RWPE2 (cell line): Measurements from ENCODE around the gene NR6A1.

Experiments used
- ATAC-seq: fragments of 200-7000 bp; cut with Tn5 transposase; 3 replicates; pipeline ENCODE4 v1.9.1; 2021; ENCODE audit warnings: low read depth
- DNase-seq: peaks from one replicate; pipeline ENCODE4 v3.0.0-alpha.2; 2020; ENCODE audit warnings: low spot score
- H3K27ac ChIP-seq: fragments of 450-650 bp; 2 replicates; pipeline ENCODE4 v1.5.1; 2017; ENCODE audit warnings: mild to moderate bottlenecking; ENCODE audit not compliant: poor library complexity, severe bottlenecking
- H3K27me3 ChIP-seq: fragments of 250-450 bp; sonication (Bioruptor Pico); 2 replicates; pipeline ENCODE4 v1.5.1; 2021; ENCODE audit warnings: mild to moderate bottlenecking, moderate library complexity; ENCODE audit not compliant: insufficient read depth, poor library complexity, severe bottlenecking
- H3K36me3 ChIP-seq: fragments of 250-450 bp; sonication (Bioruptor Pico); 2 replicates; pipeline ENCODE4 v1.5.1; 2020; ENCODE audit warnings: low read depth, mild to moderate bottlenecking, moderate library complexity
- H3K4me1 ChIP-seq: fragments of 250-450 bp; sonication (Bioruptor Pico); 2 replicates; pipeline ENCODE4 v1.5.1; 2021; ENCODE audit warnings: mild to moderate bottlenecking, moderate library complexity; ENCODE audit not compliant: insufficient read depth, poor library complexity, severe bottlenecking
- H3K4me3 ChIP-seq: fragments of 250-450 bp; sonication (Bioruptor Pico); 2 replicates; pipeline ENCODE4 v1.5.1; 2021; ENCODE audit warnings: mild to moderate bottlenecking, moderate library complexity; ENCODE audit not compliant: severe bottlenecking
- H3K9me3 ChIP-seq: fragments of 250-450 bp; sonication (Bioruptor Pico); 2 replicates; pipeline ENCODE4 v1.5.1; 2021; ENCODE audit warnings: mild to moderate bottlenecking, moderate library complexity; ENCODE audit not compliant: severe bottlenecking
- TF ChIP-seq, protein P1 (sequence below): fragments of 450-650 bp; IDR thresholded peaks from one replicate; pipeline ENCODE4 v1.5.1; 2017; ENCODE audit warnings: mild to moderate bottlenecking, moderate library complexity; ENCODE audit not compliant: poor library complexity, severe bottlenecking

The NR6A1 gene

GRCh38 chr9:124602632-124603031 is 168.5 kb downstream of the NR6A1 start:
- no peaks in the 10 kb centered on the region for H3K9me3 ChIP-seq
- H3K4me3 ChIP-seq, result no peak overlapping the region
- H3K27ac ChIP-seq, result no peak overlapping the region
- DNase-seq (no peak), ATAC-seq (no peak)
- H3K27me3 ChIP-seq, result no peaks in the 10 kb centered on the region
- TF ChIP-seq, protein P1, sequence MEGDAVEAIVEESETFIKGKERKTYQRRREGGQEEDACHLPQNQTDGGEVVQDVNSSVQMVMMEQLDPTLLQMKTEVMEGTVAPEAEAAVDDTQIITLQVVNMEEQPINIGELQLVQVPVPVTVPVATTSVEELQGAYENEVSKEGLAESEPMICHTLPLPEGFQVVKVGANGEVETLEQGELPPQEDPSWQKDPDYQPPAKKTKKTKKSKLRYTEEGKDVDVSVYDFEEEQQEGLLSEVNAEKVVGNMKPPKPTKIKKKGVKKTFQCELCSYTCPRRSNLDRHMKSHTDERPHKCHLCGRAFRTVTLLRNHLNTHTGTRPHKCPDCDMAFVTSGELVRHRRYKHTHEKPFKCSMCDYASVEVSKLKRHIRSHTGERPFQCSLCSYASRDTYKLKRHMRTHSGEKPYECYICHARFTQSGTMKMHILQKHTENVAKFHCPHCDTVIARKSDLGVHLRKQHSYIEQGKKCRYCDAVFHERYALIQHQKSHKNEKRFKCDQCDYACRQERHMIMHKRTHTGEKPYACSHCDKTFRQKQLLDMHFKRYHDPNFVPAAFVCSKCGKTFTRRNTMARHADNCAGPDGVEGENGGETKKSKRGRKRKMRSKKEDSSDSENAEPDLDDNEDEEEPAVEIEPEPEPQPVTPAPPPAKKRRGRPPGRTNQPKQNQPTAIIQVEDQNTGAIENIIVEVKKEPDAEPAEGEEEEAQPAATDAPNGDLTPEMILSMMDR, result no peak
- H3K4me1 ChIP-seq, result peaks cover 9% of the 10 kb centered on the region
- H3K36me3 ChIP-seq, result no peaks in the 10 kb centered on the region

DNA sequence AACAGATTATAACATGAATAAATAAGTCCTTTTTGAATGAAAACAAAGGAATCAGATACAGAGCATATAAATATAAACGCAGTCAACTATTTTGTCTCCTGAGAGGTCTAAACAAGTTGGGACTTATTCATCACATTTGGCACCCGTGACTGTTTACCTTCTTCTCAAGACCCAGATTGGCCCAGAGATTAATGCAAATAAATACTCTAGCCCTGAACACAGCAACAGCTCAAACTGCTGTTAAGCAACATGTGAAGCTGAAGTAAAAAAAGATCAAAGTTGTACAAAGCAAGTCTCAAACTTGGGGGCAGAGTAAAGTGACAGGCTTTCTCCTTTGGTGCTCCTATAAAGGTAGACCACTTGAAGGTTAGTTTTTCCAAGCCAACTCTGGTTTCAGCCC is 168.9 kb downstream of the NR6A1 start:
- no peaks in the 10 kb centered on the region for H3K36me3 ChIP-seq
- no peaks in the 10 kb centered on the region for H3K9me3 ChIP-seq
- TF ChIP-seq, protein P1, result no peak
- H3K27me3 ChIP-seq, result no peaks in the 10 kb centered on the region
- ATAC-seq (peak; percentile 79), DNase-seq (no peak)
- H3K4me3 ChIP-seq, result no peak overlapping the region
- peaks cover 9% of the 10 kb centered on the region for H3K4me1 ChIP-seq
- no peak overlapping the region for H3K27ac ChIP-seq

GRCh38 chr9:124600407-124600806 is 170.7 kb downstream of the NR6A1 start:
- ATAC-seq (no peak), DNase-seq (no peak)
- peaks cover 9% of the 10 kb centered on the region for H3K4me1 ChIP-seq

GRCh38 chr9:124599121-124599795 is 171.9 kb downstream of the NR6A1 start:
- peaks cover 9% of the 10 kb centered on the region for H3K4me1 ChIP-seq
- TF ChIP-seq, protein P1, result no peak
- DNase-seq (no peak), ATAC-seq (no peak)
- no peak overlapping the region for H3K4me3 ChIP-seq
- H3K27me3 ChIP-seq, result no peaks in the 10 kb centered on the region
- no peaks in the 10 kb centered on the region for H3K9me3 ChIP-seq
- H3K36me3 ChIP-seq, result no peaks in the 10 kb centered on the region
- no peak overlapping the region for H3K27ac ChIP-seq

More at GRCh38 chr9:124600407-124600806, 170.7 kb downstream of the NR6A1 start:
- Histone ChIP-seq H3K4me3 (no peak overlapping the region), H3K27me3 (no peaks in the 10 kb centered on the region), H3K9me3 (no peaks in the 10 kb centered on the region), H3K27ac (no peak overlapping the region), H3K36me3 (no peaks in the 10 kb centered on the region)
- TF ChIP-seq, protein P1, result no peak

GRCh38 chr9:124598048-124598447 is 173.1 kb downstream of the NR6A1 start:
- Histone ChIP-seq H3K27ac (no peak overlapping the region), H3K9me3 (no peaks in the 10 kb centered on the region), H3K36me3 (no peaks in the 10 kb centered on the region), H3K4me1 (peaks cover 12% of the 10 kb centered on the region), H3K27me3 (no peaks in the 10 kb centered on the region), H3K4me3 (no peak overlapping the region)
- DNase-seq (no peak), ATAC-seq (no peak)
- TF ChIP-seq, protein P1, result no peak
